H1 (cell line): ENCODE data around the gene FAM184B. TPM values are rescaled to one million over a fixed set of nuclear protein-coding genes. Genes with fewer than 3 reads are reported as not detected.

Experiments
- CTCF ChIA-PET: fragments of 300-600 bp; sonication (Branson Sonifier 250); formaldehyde crosslinking; loops from one replicate; lab custom pipeline; 2021; ENCODE audit not compliant: partially characterized antibody; lab: Charles Lee
- POLR2A ChIA-PET: fragments of 300-600 bp; sonication (Branson Sonifier 250); formaldehyde crosslinking; loops from one replicate; lab custom pipeline; 2021; ENCODE audit warnings: inconsistent platforms; ENCODE audit not compliant: partially characterized antibody; lab: Charles Lee
- DNase-seq, 2 experiments: peaks; one replicate each; pipeline versions ENCODE4 v3.0.0 to v3.0.0-alpha.2; 2010 to 2022; ENCODE audit warnings: low spot score in 2 of 2, low read depth in 1 of 2, mixed read lengths in 1 of 2
- FAIRE-seq: peaks from 2 replicates; lab custom pipeline; 2011; peaks lifted over from hg19 to GRCh38; lab: Jason Lieb, UNC
- H2AFZ ChIP-seq: 2 replicates; pipeline ENCODE4 v1.8.1; 2012; ENCODE audit warnings: low read length, inconsistent platforms
- H2AK5ac ChIP-seq: 2 replicates; pipeline ENCODE4 v1.6.1; 2013; ENCODE audit warnings: low read depth, low read length
- H2BK120ac ChIP-seq: replicated peaks from 2 replicates; pipeline ENCODE3; 2013; ENCODE audit warnings: low read depth, low read length, inconsistent platforms
- H2BK12ac ChIP-seq: 2 replicates; pipeline ENCODE4 v1.6.1; 2013; ENCODE audit warnings: low read depth, low read length
- H2BK15ac ChIP-seq: 2 replicates; pipeline ENCODE4 v1.6.1; 2013; ENCODE audit warnings: low read length
- H2BK20ac ChIP-seq: 2 replicates; pipeline ENCODE4 v1.6.1; 2013; ENCODE audit warnings: low read length
- H2BK5ac ChIP-seq: 2 replicates; pipeline ENCODE4 v1.6.1; 2013; ENCODE audit warnings: low read depth, low read length
- H3K14ac ChIP-seq: 2 replicates; pipeline ENCODE4 v1.6.1; 2013; ENCODE audit warnings: inconsistent platforms; ENCODE audit not compliant: insufficient read length
- H3K18ac ChIP-seq: 2 replicates; pipeline ENCODE4 v1.6.1; 2013; ENCODE audit warnings: low read length; ENCODE audit errors: extremely low read depth
- H3K23ac ChIP-seq: 2 replicates; pipeline ENCODE4 v1.6.1; 2013; ENCODE audit warnings: inconsistent platforms; ENCODE audit not compliant: insufficient read length
- H3K23me2 ChIP-seq: 2 replicates; pipeline ENCODE4 v1.6.1; 2013; ENCODE audit warnings: low read depth, low read length
- H3K27ac ChIP-seq: 2 replicates; pipeline ENCODE4 v1.6.1; 2011; ENCODE audit warnings: low read depth, low read length, inconsistent platforms
- H3K27me3 ChIP-seq, 4 experiments: replicated peaks in 1 of 4; 1 replicate in 1 of 4; 2 replicates in 3 of 4; pipeline versions ENCODE4 v1.6.1 to v1.8.1; 2011 to 2013; ENCODE audit warnings: low read length in 3 of 4, mild to moderate bottlenecking in 3 of 4, inconsistent platforms in 2 of 4, mixed read lengths in 2 of 4, moderate library complexity in 1 of 4; ENCODE audit not compliant: control insufficient read depth in 3 of 4, insufficient read depth in 3 of 4; ENCODE audit errors: extremely low read depth in 1 of 4
- H3K36me3 ChIP-seq, 4 experiments: 2 replicates each; pipeline versions ENCODE4 v1.6.1 to v1.8.1; 2011 to 2013; ENCODE audit warnings: mild to moderate bottlenecking in 4 of 4, low read length in 3 of 4, moderate library complexity in 2 of 4, control low read depth in 1 of 4, inconsistent platforms in 1 of 4; ENCODE audit not compliant: insufficient read depth in 4 of 4, control insufficient read depth in 2 of 4
- H3K4ac ChIP-seq: replicated peaks from 2 replicates; pipeline ENCODE3; 2013; ENCODE audit warnings: low read length, low read depth, mixed read lengths, inconsistent platforms; ENCODE audit not compliant: insufficient read length
- H3K4me1 ChIP-seq, 4 experiments: replicated peaks in 1 of 4; 1 replicate in 1 of 4; 2 replicates in 3 of 4; pipeline versions ENCODE4 v1.6.1 to v1.8.1; 2011 to 2013; ENCODE audit warnings: low read length in 3 of 4, inconsistent platforms in 2 of 4, mixed read lengths in 1 of 4; ENCODE audit not compliant: insufficient read depth in 4 of 4, control insufficient read depth in 3 of 4
- H3K4me2 ChIP-seq, 2 experiments: 2 replicates each; pipeline versions ENCODE4 v1.6.1 to v1.8.1; 2011 to 2013; ENCODE audit warnings: low read depth in 2 of 2, low read length in 2 of 2, control low read depth in 1 of 2, inconsistent platforms in 1 of 2, mild to moderate bottlenecking in 1 of 2; ENCODE audit not compliant: insufficient read depth in 1 of 2
- H3K4me3 ChIP-seq, 4 experiments: fragments of 200-600, 300-600 bp in 1 of 4; sonication (generic), shearing (Covaris generic), sonication (Bioruptor Twin) in 1 of 4; 2 replicates each; pipeline versions ENCODE4 v1.5.1 to v1.8.1; 2011 to 2016; ENCODE audit warnings: low read length in 4 of 4, low read depth in 3 of 4, control low read depth in 2 of 4, inconsistent platforms in 2 of 4, mild to moderate bottlenecking in 2 of 4, mixed read lengths in 1 of 4, moderate library complexity in 1 of 4; ENCODE audit not compliant: insufficient read depth in 2 of 4; ENCODE audit errors: extremely low read depth in 1 of 4
- H3K56ac ChIP-seq: replicated peaks from 2 replicates; pipeline ENCODE3; 2013; ENCODE audit warnings: low read depth, mild to moderate bottlenecking, mixed read lengths, low read length, inconsistent platforms; ENCODE audit not compliant: insufficient read length
- H3K79me1 ChIP-seq: 2 replicates; pipeline ENCODE4 v1.6.1; 2013; ENCODE audit warnings: low read depth, low read length, control low read depth
- H3K79me2 ChIP-seq, 2 experiments: 2 replicates each; pipeline versions ENCODE4 v1.6.1 to v1.8.1; 2012 to 2013; ENCODE audit warnings: low read length in 2 of 2, mild to moderate bottlenecking in 2 of 2, inconsistent platforms in 1 of 2; ENCODE audit not compliant: insufficient read depth in 2 of 2, control insufficient read depth in 1 of 2
- H3K9ac ChIP-seq, 4 experiments: replicated peaks in 1 of 4; 1 replicate in 1 of 4; 2 replicates in 3 of 4; pipeline versions ENCODE4 v1.6.1 to v1.8.1; 2011 to 2013; ENCODE audit warnings: low read depth in 3 of 4, low read length in 3 of 4, control low read depth in 2 of 4, mild to moderate bottlenecking in 2 of 4, moderate library complexity in 2 of 4, inconsistent platforms in 1 of 4; ENCODE audit errors: extremely low read depth in 1 of 4
- H3K9me3 ChIP-seq, 2 experiments: 2 replicates each; pipeline versions ENCODE4 v1.6.1 to v1.8.1; 2012 to 2013; ENCODE audit warnings: mild to moderate bottlenecking in 2 of 2, moderate library complexity in 2 of 2, control low read depth in 1 of 2, inconsistent platforms in 1 of 2, low read depth in 1 of 2, low read length in 1 of 2, mixed read lengths in 1 of 2; ENCODE audit not compliant: insufficient read depth in 2 of 2
- H4K20me1 ChIP-seq, 2 experiments: replicated peaks in 1 of 2; 2 replicates each; pipeline versions ENCODE3 to v1.8.1; 2011 to 2013; ENCODE audit warnings: inconsistent platforms in 2 of 2, low read length in 2 of 2, mild to moderate bottlenecking in 1 of 2; ENCODE audit not compliant: insufficient read depth in 2 of 2, control insufficient read depth in 1 of 2
- H4K5ac ChIP-seq: 2 replicates; pipeline ENCODE4 v1.6.1; 2013; ENCODE audit warnings: low read length, low read depth, mixed read lengths, inconsistent platforms; ENCODE audit not compliant: insufficient read length
- H4K8ac ChIP-seq: 2 replicates; pipeline ENCODE4 v1.8.0; 2013; ENCODE audit warnings: mild to moderate bottlenecking, moderate library complexity, low read length, inconsistent platforms; ENCODE audit not compliant: insufficient read depth; ENCODE audit errors: extremely low read depth
- H4K91ac ChIP-seq: replicated peaks from 2 replicates; pipeline ENCODE3; 2013; ENCODE audit warnings: low read length, mixed read lengths, inconsistent platforms; ENCODE audit not compliant: insufficient read length
- BACH1 ChIP-seq: IDR thresholded peaks from 2 replicates; pipeline ENCODE4 v1.6.1; 2012; ENCODE audit warnings: low read length, improper control_type of control experiment
- BCL11A ChIP-seq, 2 experiments: IDR thresholded peaks; one replicate each; pipeline ENCODE4 v1.6.1; 2011; ENCODE audit warnings: low read depth in 2 of 2, low read length in 2 of 2, mild to moderate bottlenecking in 2 of 2
- EP300 ChIP-seq, 2 experiments: IDR thresholded peaks; 1 replicate in 1 of 2; 2 replicates in 1 of 2; pipeline ENCODE4 v1.6.1; 2011 to 2012; ENCODE audit warnings: low read depth in 2 of 2, low read length in 2 of 2, mild to moderate bottlenecking in 2 of 2, borderline replicate concordance in 1 of 2, inconsistent platforms in 1 of 2, moderate library complexity in 1 of 2
- EZH2 ChIP-seq: fragments of 200-600 bp; sonication (generic); IDR thresholded peaks from 2 replicates; pipeline ENCODE4 v1.7.1; 2012; ENCODE audit warnings: low read depth, mild to moderate bottlenecking, moderate library complexity, low read length, inconsistent platforms; ENCODE audit not compliant: severe bottlenecking
- KDM1A ChIP-seq: fragments of 200-600, 300-600 bp; sonication (generic); IDR thresholded peaks from 2 replicates; pipeline ENCODE4 v1.7.1; 2016; ENCODE audit warnings: mild to moderate bottlenecking, low read length, borderline replicate concordance
- KDM5A ChIP-seq: fragments of 200-600 bp; IDR thresholded peaks from 2 replicates; pipeline ENCODE4 v1.7.1; 2012; ENCODE audit warnings: mild to moderate bottlenecking, low read length, inconsistent platforms, mixed read lengths
- PHF8 ChIP-seq: fragments of 200-600 bp; sonication (generic); conservative IDR thresholded peaks from 2 replicates; pipeline ENCODE4 v1.7.1; 2012; ENCODE audit warnings: low read depth, mild to moderate bottlenecking, inconsistent platforms, low read length, moderate library complexity
- POU5F1 ChIP-seq: IDR thresholded peaks from 2 replicates; pipeline ENCODE4 v1.6.1; 2011; ENCODE audit warnings: low read depth, mild to moderate bottlenecking, low read length, moderate library complexity
- RFX5 ChIP-seq: IDR thresholded peaks from 2 replicates; pipeline ENCODE4 v1.6.1; 2011; ENCODE audit warnings: low read depth, low read length, improper control_type of control experiment, borderline replicate concordance
- SIN3A ChIP-seq, 2 experiments: IDR thresholded peaks in 1 of 2; conservative IDR thresholded peaks in 1 of 2; 2 replicates each; pipeline ENCODE4 v1.6.1; 2011 to 2012; ENCODE audit warnings: low read length in 2 of 2, improper control_type of control experiment in 1 of 2, low read depth in 1 of 2, mild to moderate bottlenecking in 1 of 2
- SUZ12 ChIP-seq: fragments of 200-600 bp; sonication (generic); IDR thresholded peaks from 2 replicates; pipeline ENCODE4 v1.6.1; 2012; ENCODE audit warnings: mild to moderate bottlenecking, inconsistent platforms, low read length, moderate library complexity, mixed read lengths
- TEAD4 ChIP-seq: IDR thresholded peaks from 2 replicates; pipeline ENCODE4 v1.6.1; 2012; ENCODE audit warnings: low read depth, low read length, inconsistent platforms, mixed read lengths
- WGBS, 2 experiments: shearing (Covaris generic) in 1 of 2; methylation state at CpG; one replicate each; pipeline versions ENCODE4 v1.1.6 to v1.1.7; 2013 to 2015; ENCODE audit warnings: low lambda C conversion rate in 2 of 2, mixed read lengths in 2 of 2, inconsistent platforms in 1 of 2, low coverage in 1 of 2, missing lambda C conversion rate in 1 of 2; ENCODE audit not compliant: insufficient replicate concordance in 2 of 2, insufficient coverage in 1 of 2, insufficient read length in 1 of 2; ENCODE audit errors: extremely low coverage in 1 of 2, missing lambda C conversion rate in 1 of 2; 5-methylcytosine and 5-hydroxymethylcytosine counted together
- polyA plus RNA-seq, 7 experiments: library from polyadenylated mRNA; depleted of rRNA in 3 of 7; stranded (reverse) in 5 of 7; unstranded in 2 of 7; fragments of >200 nt in 5 of 7; fragments of 200-250 nt in 2 of 7; gene quantifications; 1 replicate in 5 of 7; 2 replicates in 1 of 7; 4 replicates in 1 of 7; pipeline versions ENCODE4 v1.2.1 to v1.2.3, GENCODE V29; 2011 to 2013; ENCODE audit warnings: missing spikeins in 2 of 7, mixed read lengths in 2 of 7
- total RNA-seq: library from RNA; stranded (reverse); fragmentation: NEBNext Ultra II Directional; extraction: Animal tissue kit (Norgen Biotek cat#: 25700); gene quantifications from 2 replicates; pipeline ENCODE4 v1.2.1, GENCODE V29; 2021

Gene FAM184B
- total and polyA plus RNA-seq, 2 of the 8 experiments (the other 6 are each of a cell fraction or from before 2014, with no cell fraction given): 0.05 to 0.39 TPM

- H3K9ac ChIP-seq: no peak overlapping the region
- FAIRE-seq (no peak), DNase-seq (no peak)
- no peak overlapping the region for H4K8ac ChIP-seq
- H3K79me2 ChIP-seq: no peaks in the 10 kb centered on the region
- H2BK15ac ChIP-seq: no peak overlapping the region
- H3K4me3 ChIP-seq: no peak overlapping the region
- no peak overlapping the region for H3K4me2 ChIP-seq
- no peak overlapping the region for H2BK5ac ChIP-seq
- 90% methylated on average over 11 of the region's 11 CpGs; no CpG with 5 or more reads in 1 of the 2 experiments for WGBS, 2 experiments
- no peaks in the 10 kb centered on the region for H3K36me3 ChIP-seq
- ChIA-PET CTCF (interaction anchor here (1.7 kb wide), 1 partner anchor 16 kb away, joined by 4 read pairs; the partner anchor contains the start of gene FAM184B), POLR2A (no interaction called here)
- H3K56ac ChIP-seq: no peak overlapping the region
- H2AK5ac ChIP-seq: no peak overlapping the region
- no peak overlapping the region for H4K91ac ChIP-seq
- no peak overlapping the region for H2BK120ac ChIP-seq
- H4K5ac ChIP-seq: no peak overlapping the region
- no peaks in the 10 kb centered on the region for H3K23me2 ChIP-seq
- no peak overlapping the region for H2AFZ ChIP-seq
- no peak overlapping the region for H3K23ac ChIP-seq
- no peaks in the 10 kb centered on the region for H3K79me1 ChIP-seq
- no peak overlapping the region for H3K4ac ChIP-seq
- H3K4me1 ChIP-seq: peaks cover 0 to 3% (median 3%) of the 10 kb centered on the region in 4 experiments; a peak in 4 of 7 replicates
- no peaks in the 10 kb centered on the region for H3K27me3 ChIP-seq
- no peak overlapping the region for H2BK12ac ChIP-seq
- H3K9me3 ChIP-seq: peaks cover 0 to 15% of the 10 kb centered on the region in 2 experiments; a peak in 3 of 4 replicates
- H3K18ac ChIP-seq: no peak overlapping the region
- H2BK20ac ChIP-seq: no peak overlapping the region
- no peaks in the 10 kb centered on the region for H4K20me1 ChIP-seq
- H3K27ac ChIP-seq: no peak overlapping the region
- no peak overlapping the region for H3K14ac ChIP-seq
- TF ChIP-seq PHF8: no peak
- no peak for TF ChIP-seq BCL11A (IDR thresholded peaks at IDR 0.05; ENCODE audit: low read depth in 2 of 2, low read length in 2 of 2)
- TF ChIP-seq EP300 (IDR thresholded peaks at IDR 0.05; ENCODE audit: borderline replicate concordance in 1 of 2, low read depth in 2 of 2, low read length in 2 of 2): no peak
- TF ChIP-seq EZH2: no peak
- TF ChIP-seq KDM1A: no peak
- no peak for TF ChIP-seq BACH1
- no peak for TF ChIP-seq POU5F1
- TF ChIP-seq TEAD4: no peak
- no peak for TF ChIP-seq SIN3A (conservative IDR thresholded peaks at IDR 0.05 in 1 of 2, IDR thresholded peaks at IDR 0.05 in 1 of 2; ENCODE audit: low read depth in 1 of 2, low read length in 2 of 2)
- TF ChIP-seq RFX5: no peak
- TF ChIP-seq KDM5A: no peak
- TF ChIP-seq SUZ12: no peak
Measured at GRCh38 chr4:17765514-17766286, 15.7 kb downstream of the FAM184B start.
